ENCODE data around the gene EFCAB11.

The EFCAB11 gene

DNA sequence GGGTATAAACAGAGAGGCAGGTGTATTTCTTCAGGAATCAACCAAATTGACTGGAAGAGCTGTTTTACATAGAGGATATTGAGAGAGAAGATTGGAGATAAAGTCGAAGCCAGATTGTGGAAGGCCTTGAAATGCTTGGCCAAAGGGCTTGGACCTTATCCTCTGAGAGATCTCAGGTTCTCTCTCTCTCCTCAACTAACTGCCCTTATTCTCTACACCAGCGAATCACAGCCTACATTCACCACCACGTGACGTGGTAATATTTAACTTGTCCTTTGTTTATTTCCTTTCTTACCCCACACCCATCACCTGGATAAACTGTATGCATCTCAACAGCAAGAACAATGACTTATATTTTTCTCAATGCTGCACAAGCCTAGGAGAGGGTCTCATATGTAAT is 207.4 kb downstream of the EFCAB11 start:
- TF ChIP-seq, protein P1, sequence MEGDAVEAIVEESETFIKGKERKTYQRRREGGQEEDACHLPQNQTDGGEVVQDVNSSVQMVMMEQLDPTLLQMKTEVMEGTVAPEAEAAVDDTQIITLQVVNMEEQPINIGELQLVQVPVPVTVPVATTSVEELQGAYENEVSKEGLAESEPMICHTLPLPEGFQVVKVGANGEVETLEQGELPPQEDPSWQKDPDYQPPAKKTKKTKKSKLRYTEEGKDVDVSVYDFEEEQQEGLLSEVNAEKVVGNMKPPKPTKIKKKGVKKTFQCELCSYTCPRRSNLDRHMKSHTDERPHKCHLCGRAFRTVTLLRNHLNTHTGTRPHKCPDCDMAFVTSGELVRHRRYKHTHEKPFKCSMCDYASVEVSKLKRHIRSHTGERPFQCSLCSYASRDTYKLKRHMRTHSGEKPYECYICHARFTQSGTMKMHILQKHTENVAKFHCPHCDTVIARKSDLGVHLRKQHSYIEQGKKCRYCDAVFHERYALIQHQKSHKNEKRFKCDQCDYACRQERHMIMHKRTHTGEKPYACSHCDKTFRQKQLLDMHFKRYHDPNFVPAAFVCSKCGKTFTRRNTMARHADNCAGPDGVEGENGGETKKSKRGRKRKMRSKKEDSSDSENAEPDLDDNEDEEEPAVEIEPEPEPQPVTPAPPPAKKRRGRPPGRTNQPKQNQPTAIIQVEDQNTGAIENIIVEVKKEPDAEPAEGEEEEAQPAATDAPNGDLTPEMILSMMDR (IDR thresholded peaks at IDR 0.05; ENCODE audit: low read length): no peak
- TF ChIP-seq EZH2 (IDR thresholded peaks at IDR 0.05; ENCODE audit: borderline replicate concordance, low read length): no peak
- Histone ChIP-seq H3K9me3 (ENCODE audit: low read length) (no peaks in the 10 kb centered on the region), H3K79me2 (ENCODE audit: insufficient read depth, low read length) (no peaks in the 10 kb centered on the region), H3K9ac (ENCODE audit: low read length) (no peak overlapping the region), H3K4me1 (ENCODE audit: insufficient read depth, low read length, severe bottlenecking) (no peaks in the 10 kb centered on the region), H3K27ac (ENCODE audit: low read depth, low read length, poor library complexity, severe bottlenecking) (no peak overlapping the region), H2AFZ (ENCODE audit: low read length) (no peak overlapping the region), H3K27me3 (ENCODE audit: insufficient read depth, low read length) (no peaks in the 10 kb centered on the region), H4K20me1 (ENCODE audit: insufficient read depth, low read length) (no peaks in the 10 kb centered on the region), H3K4me2 (ENCODE audit: low read length) (no peak overlapping the region), H3K9me2 (ENCODE audit: low read depth, low read length) (no peaks in the 10 kb centered on the region), H3K4me3 (ENCODE audit: low read depth, low read length, poor library complexity, severe bottlenecking) (no peak overlapping the region), H3F3A (ENCODE audit: insufficient read depth, low read length) (no peaks in the 10 kb centered on the region), H3K36me3 (ENCODE audit: insufficient read depth, low read length) (no peaks in the 10 kb centered on the region)

DNA sequence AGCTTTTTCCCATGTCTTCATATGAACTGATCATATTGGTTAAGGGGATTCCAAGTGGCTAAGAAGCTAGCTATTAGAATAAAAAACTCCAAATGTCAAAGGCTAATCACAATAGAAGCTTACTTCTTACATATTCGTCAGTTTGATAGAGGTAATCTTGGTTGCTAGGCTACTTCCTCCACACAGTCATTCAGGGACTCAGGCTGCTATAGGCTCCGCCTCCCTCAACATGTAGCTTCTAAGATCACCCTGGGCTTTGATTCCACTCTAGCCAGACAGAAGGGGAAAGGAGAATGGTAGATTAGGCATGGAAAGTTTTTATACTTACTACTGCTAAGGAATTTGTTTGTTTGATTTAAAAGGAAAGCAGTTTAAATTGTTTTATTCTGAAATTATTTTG is 207.9 kb downstream of the EFCAB11 start:
- Histone ChIP-seq H2AFZ (ENCODE audit: low read length) (no peak overlapping the region), H3K4me3 (ENCODE audit: low read depth, low read length, poor library complexity, severe bottlenecking) (no peak overlapping the region), H3K79me2 (ENCODE audit: insufficient read depth, low read length) (no peaks in the 10 kb centered on the region), H3F3A (ENCODE audit: insufficient read depth, low read length) (no peaks in the 10 kb centered on the region), H3K9me3 (ENCODE audit: low read length) (no peaks in the 10 kb centered on the region), H3K9ac (ENCODE audit: low read length) (no peak overlapping the region), H3K4me2 (ENCODE audit: low read length) (no peak overlapping the region), H3K27ac (ENCODE audit: low read depth, low read length, poor library complexity, severe bottlenecking) (no peak overlapping the region), H3K27me3 (ENCODE audit: insufficient read depth, low read length) (no peaks in the 10 kb centered on the region), H3K4me1 (ENCODE audit: insufficient read depth, low read length, severe bottlenecking) (no peaks in the 10 kb centered on the region), H3K36me3 (ENCODE audit: insufficient read depth, low read length) (no peaks in the 10 kb centered on the region), H3K9me2 (ENCODE audit: low read depth, low read length) (no peaks in the 10 kb centered on the region), H4K20me1 (ENCODE audit: insufficient read depth, low read length) (no peaks in the 10 kb centered on the region)
- TF ChIP-seq, protein P1 (IDR thresholded peaks at IDR 0.05; ENCODE audit: low read length): no peak
- TF ChIP-seq EZH2 (IDR thresholded peaks at IDR 0.05; ENCODE audit: borderline replicate concordance, low read length): no peak

DNA sequence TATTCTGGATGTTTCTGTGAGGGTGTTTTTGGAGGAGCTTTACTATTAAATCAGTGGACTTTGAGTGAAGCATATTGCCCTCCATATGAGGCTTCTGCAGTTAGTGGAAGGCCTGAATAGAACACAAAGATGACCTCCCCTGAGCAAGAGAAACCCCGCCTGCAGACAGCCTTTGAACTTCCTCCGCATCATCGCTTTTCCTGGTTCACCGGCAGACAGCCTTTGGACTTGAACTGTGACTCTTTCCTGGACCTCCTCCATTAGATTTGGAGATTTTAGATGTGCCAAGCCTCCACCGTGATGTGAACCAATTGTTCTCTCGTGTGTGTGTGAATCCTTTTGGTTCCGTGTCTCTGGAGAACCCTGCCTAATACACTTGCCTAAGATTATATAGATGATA is 208.4 kb downstream of the EFCAB11 start:
- Histone ChIP-seq H3K9me3 (ENCODE audit: low read length) (no peaks in the 10 kb centered on the region), H3K9me2 (ENCODE audit: low read depth, low read length) (no peaks in the 10 kb centered on the region), H3K79me2 (ENCODE audit: insufficient read depth, low read length) (no peaks in the 10 kb centered on the region), H3K9ac (ENCODE audit: low read length) (no peak overlapping the region), H2AFZ (ENCODE audit: low read length) (no peak overlapping the region), H3K4me2 (ENCODE audit: low read length) (no peak overlapping the region), H3K27ac (ENCODE audit: low read depth, low read length, poor library complexity, severe bottlenecking) (no peak overlapping the region), H3K27me3 (ENCODE audit: insufficient read depth, low read length) (no peaks in the 10 kb centered on the region), H3K36me3 (ENCODE audit: insufficient read depth, low read length) (no peaks in the 10 kb centered on the region), H3K4me3 (ENCODE audit: low read depth, low read length, poor library complexity, severe bottlenecking) (no peak overlapping the region), H3K4me1 (ENCODE audit: insufficient read depth, low read length, severe bottlenecking) (no peaks in the 10 kb centered on the region), H4K20me1 (ENCODE audit: insufficient read depth, low read length) (no peaks in the 10 kb centered on the region), H3F3A (ENCODE audit: insufficient read depth, low read length) (no peaks in the 10 kb centered on the region)
- TF ChIP-seq, protein P1 (IDR thresholded peaks at IDR 0.05; ENCODE audit: low read length): no peak
- no peak for TF ChIP-seq EZH2 (IDR thresholded peaks at IDR 0.05; ENCODE audit: borderline replicate concordance, low read length)
